Activated naive CD4-positive, alpha-beta T cell treated with anti-CD3 and anti-CD28 coated beads, Interleukin-2, amount 50 U/mL, for 24 hours (primary cell): ENCODE measurements around the gene TRAIP.
A peak's percentile ranks its signal among the peaks of the same experiment; 100 is the strongest.
"Not testable (repeated sequence)": the region's sequence is repeated elsewhere in the genome, so short reads cannot be mapped to it uniquely, and the experiment has no call there.

Experiments
- H3K27ac Mint-ChIP-seq: one replicate; pipeline ENCODE4 v1.8.0; 2021; ENCODE audit warnings: mild to moderate bottlenecking, mixed read lengths
- H3K27me3 Mint-ChIP-seq: one replicate; pipeline ENCODE4 v1.8.0; 2021; ENCODE audit warnings: mixed read lengths
- H3K36me3 Mint-ChIP-seq: one replicate; pipeline ENCODE4 v1.8.0; 2021; ENCODE audit warnings: mixed read lengths
- H3K4me1 Mint-ChIP-seq: one replicate; pipeline ENCODE4 v1.8.0; 2021; ENCODE audit warnings: mixed read lengths
- H3K4me3 Mint-ChIP-seq: one replicate; pipeline ENCODE4 v1.8.0; 2021; ENCODE audit warnings: mild to moderate bottlenecking, mixed read lengths
- H3K9me3 Mint-ChIP-seq: one replicate; pipeline ENCODE4 v1.8.0; 2021; ENCODE audit warnings: mixed read lengths

The TRAIP gene

GRCh38 chr3:49855662-49856061 is 702 bp downstream of the TRAIP start:
- Mint-ChIP-seq H3K27ac (no peak overlapping the region), H3K27me3 (no peaks in the 10 kb centered on the region), H3K9me3 (no peaks in the 10 kb centered on the region), H3K4me3 (peak overlapping the region; percentile 90), H3K4me1 (peaks cover 9% of the 10 kb centered on the region), H3K36me3 (no peaks in the 10 kb centered on the region)

GRCh38 chr3:49845694-49846093 is 10.7 kb downstream of the TRAIP start:
- Mint-ChIP-seq H3K36me3 (no peaks in the 10 kb centered on the region), H3K27me3 (no peaks in the 10 kb centered on the region), H3K4me1 (no peaks in the 10 kb centered on the region), H3K4me3 (no peak overlapping the region), H3K9me3 (no peaks in the 10 kb centered on the region), H3K27ac (no peak overlapping the region)

DNA sequence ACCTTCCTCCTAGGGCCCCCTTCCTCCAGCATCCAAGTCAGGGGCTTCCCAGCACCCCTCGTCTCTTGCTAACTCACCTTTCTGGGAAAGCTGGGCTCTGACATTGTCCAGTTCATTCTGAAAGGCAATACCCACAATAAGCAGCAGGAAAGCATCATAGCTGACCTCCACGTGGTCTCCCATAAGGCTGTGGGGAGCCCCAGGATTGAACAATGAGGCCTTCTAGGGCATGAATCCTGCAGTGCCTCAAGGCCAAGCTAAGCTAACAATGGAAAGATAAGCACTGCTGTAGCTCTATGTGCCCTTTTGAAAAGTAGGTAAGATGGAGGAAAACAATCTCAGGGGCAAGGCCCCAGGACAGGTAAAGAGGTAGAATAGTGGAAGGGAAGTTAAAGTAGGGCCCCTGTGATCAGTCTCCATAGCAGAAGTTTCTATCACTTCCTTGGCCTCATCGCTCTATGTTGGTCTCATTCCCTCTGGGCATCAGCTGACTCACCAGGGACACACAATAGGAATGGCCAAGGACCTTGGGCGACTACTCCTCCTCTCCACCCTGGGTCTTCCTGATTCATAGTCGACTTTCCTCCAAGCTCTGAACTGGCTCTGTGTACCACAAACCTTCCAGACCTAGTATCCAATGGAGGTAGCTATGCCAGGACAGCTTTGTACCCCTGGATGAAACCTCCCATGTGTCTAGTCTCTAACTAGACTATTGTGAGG is 11.7 kb downstream of the TRAIP start:
- Mint-ChIP-seq H3K27me3 (no peaks in the 10 kb centered on the region), H3K4me3 (no peak overlapping the region), H3K27ac (no peak overlapping the region), H3K9me3 (no peaks in the 10 kb centered on the region), H3K36me3 (no peaks in the 10 kb centered on the region), H3K4me1 (no peaks in the 10 kb centered on the region)

GRCh38 chr3:49842843-49843517 is 13.4 kb downstream of the TRAIP start:
- Mint-ChIP-seq H3K27me3 (no peaks in the 10 kb centered on the region), H3K4me3 (no peak overlapping the region), H3K36me3 (peaks cover 2% of the 10 kb centered on the region), H3K9me3 (no peaks in the 10 kb centered on the region), H3K4me1 (no peaks in the 10 kb centered on the region), H3K27ac (no peak overlapping the region)

DNA sequence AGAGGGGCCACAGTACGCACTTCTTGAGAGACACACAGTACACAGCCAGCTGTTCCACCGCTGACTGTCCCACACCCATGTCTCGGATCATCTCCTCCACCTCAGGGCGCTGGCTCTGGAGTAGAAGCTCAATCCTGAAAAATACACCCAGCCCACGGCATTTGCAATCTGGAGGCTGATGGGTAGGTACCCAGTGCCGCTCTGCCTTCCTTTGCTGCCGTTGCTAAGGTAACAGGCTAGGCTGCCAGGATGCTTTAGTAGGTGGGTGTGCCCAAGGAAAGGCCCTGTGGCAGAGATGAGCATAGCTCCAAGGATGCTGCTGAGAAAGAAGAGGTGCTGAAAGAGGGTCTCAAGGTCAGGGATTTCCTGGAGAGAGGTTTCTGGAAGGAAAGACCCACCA is 14.6 kb downstream of the TRAIP start:
- no peak overlapping the region for H3K4me3 Mint-ChIP-seq
- H3K9me3 Mint-ChIP-seq, result no peaks in the 10 kb centered on the region
- H3K27me3 Mint-ChIP-seq, result no peaks in the 10 kb centered on the region
- H3K27ac Mint-ChIP-seq, result no peak overlapping the region
- H3K4me1 Mint-ChIP-seq, result no peaks in the 10 kb centered on the region
- peaks cover 2% of the 10 kb centered on the region for H3K36me3 Mint-ChIP-seq

GRCh38 chr3:49841126-49841696 is 15.2 kb downstream of the TRAIP start:
- H3K9me3 Mint-ChIP-seq, result no peaks in the 10 kb centered on the region
- H3K4me3 Mint-ChIP-seq, result no peak overlapping the region
- H3K36me3 Mint-ChIP-seq, result peaks cover 2% of the 10 kb centered on the region
- H3K4me1 Mint-ChIP-seq, result no peaks in the 10 kb centered on the region
- H3K27me3 Mint-ChIP-seq, result no peaks in the 10 kb centered on the region
- no peak overlapping the region for H3K27ac Mint-ChIP-seq

GRCh38 chr3:49840388-49840787 is 16.0 kb downstream of the TRAIP start:
- H3K36me3 Mint-ChIP-seq, result peaks cover 2% of the 10 kb centered on the region
- H3K4me1 Mint-ChIP-seq, result no peaks in the 10 kb centered on the region
- H3K4me3 Mint-ChIP-seq, result no peak overlapping the region
- no peak overlapping the region for H3K27ac Mint-ChIP-seq
- no peaks in the 10 kb centered on the region for H3K9me3 Mint-ChIP-seq
- no peaks in the 10 kb centered on the region for H3K27me3 Mint-ChIP-seq

- H3K36me3 Mint-ChIP-seq, result peaks cover 4% of the 10 kb centered on the region
- H3K27me3 Mint-ChIP-seq, result no peaks in the 10 kb centered on the region
- no peak overlapping the region for H3K4me3 Mint-ChIP-seq
- no peaks in the 10 kb centered on the region for H3K9me3 Mint-ChIP-seq
- peak overlapping the region; percentile 15 for H3K27ac Mint-ChIP-seq
- H3K4me1 Mint-ChIP-seq, result no peaks in the 10 kb centered on the region
Measured at GRCh38 chr3:49839193-49839809, 17.1 kb downstream of the TRAIP start.

- Mint-ChIP-seq H3K27ac (no peak overlapping the region), H3K9me3 (no peaks in the 10 kb centered on the region), H3K4me1 (no peaks in the 10 kb centered on the region), H3K4me3 (no peak overlapping the region), H3K27me3 (no peaks in the 10 kb centered on the region), H3K36me3 (peaks cover 2% of the 10 kb centered on the region)
Measured at GRCh38 chr3:49831341-49831740, 25.0 kb downstream of the TRAIP start.

- Mint-ChIP-seq H3K27ac (no peak overlapping the region), H3K9me3 (no peaks in the 10 kb centered on the region), H3K27me3 (no peaks in the 10 kb centered on the region), H3K4me3 (no peak overlapping the region), H3K4me1 (no peaks in the 10 kb centered on the region), H3K36me3 (no peaks in the 10 kb centered on the region)
Measured at GRCh38 chr3:49826016-49826415, 30.3 kb downstream of the TRAIP start.

GRCh38 chr3:49823131-49823530 is 33.2 kb downstream of the TRAIP start:
- not testable (repeated sequence) for H3K9me3 Mint-ChIP-seq, H3K36me3 Mint-ChIP-seq, H3K4me3 Mint-ChIP-seq, H3K27ac Mint-ChIP-seq, H3K27me3 Mint-ChIP-seq, H3K4me1 Mint-ChIP-seq

DNA sequence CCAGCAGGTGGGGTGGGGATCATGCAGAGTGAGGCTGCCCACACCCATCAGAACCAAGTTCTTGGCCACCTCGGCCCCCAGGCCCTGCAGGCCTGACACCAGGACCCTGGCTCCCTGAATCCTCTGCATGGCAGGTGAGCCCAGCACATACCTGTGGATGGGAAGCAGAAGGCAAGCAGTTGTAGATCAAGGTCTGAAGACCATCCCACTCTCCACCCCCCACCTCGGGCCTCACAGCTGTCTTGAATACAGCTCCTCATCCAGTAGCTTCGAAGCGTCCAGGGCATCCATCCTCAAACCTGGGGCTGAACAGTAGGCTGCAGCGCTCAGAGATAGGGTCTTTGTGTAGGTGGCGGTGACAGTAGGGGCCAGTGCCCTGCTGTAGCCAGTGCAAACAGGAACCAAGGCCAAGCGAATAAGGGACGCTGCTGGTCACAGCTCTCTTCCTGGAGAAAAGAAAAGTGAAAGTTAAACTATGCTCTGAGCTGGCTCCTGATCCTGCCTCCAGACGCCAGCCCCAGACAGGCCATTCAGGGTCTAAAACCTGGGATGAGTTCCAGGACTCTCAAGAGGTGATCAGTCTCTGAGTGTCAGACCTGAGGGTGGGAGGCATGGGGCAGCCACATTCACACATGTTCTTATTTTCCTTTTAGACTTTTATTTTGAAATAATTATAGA is 42.7 kb downstream of the TRAIP start, which contains the start of gene UBA7:
Gene UBA7 (minus strand): TSS at position 457 of the 678 bp plus-strand sequence. CDS start 166 bp downstream, at position 291.
- Mint-ChIP-seq H3K27ac (peak within 1 kb of the TSS; percentile 94), H3K36me3 (no peaks in the 10 kb centered on the region), H3K4me1 (peaks cover 40% of the 10 kb centered on the region), H3K27me3 (no peaks in the 10 kb centered on the region), H3K4me3 (peak within 1 kb of the TSS; percentile 93), H3K9me3 (no peaks in the 10 kb centered on the region)

- no peaks in the 10 kb centered on the region for H3K36me3 Mint-ChIP-seq
- H3K4me1 Mint-ChIP-seq, result peaks cover 46% of the 10 kb centered on the region
- no peaks in the 10 kb centered on the region for H3K27me3 Mint-ChIP-seq
- H3K4me3 Mint-ChIP-seq, result peak overlapping the region; percentile 93
- peak overlapping the region; percentile 94 for H3K27ac Mint-ChIP-seq
- no peaks in the 10 kb centered on the region for H3K9me3 Mint-ChIP-seq
Measured at GRCh38 chr3:49812916-49813496, 43.4 kb downstream of the TRAIP start.

- peak overlapping the region; percentile 80 for H3K27ac Mint-ChIP-seq
- H3K36me3 Mint-ChIP-seq, result no peaks in the 10 kb centered on the region
- H3K4me1 Mint-ChIP-seq, result peaks cover 58% of the 10 kb centered on the region
Measured at GRCh38 chr3:49807431-49808114, 48.8 kb downstream of the TRAIP start.

DNA sequence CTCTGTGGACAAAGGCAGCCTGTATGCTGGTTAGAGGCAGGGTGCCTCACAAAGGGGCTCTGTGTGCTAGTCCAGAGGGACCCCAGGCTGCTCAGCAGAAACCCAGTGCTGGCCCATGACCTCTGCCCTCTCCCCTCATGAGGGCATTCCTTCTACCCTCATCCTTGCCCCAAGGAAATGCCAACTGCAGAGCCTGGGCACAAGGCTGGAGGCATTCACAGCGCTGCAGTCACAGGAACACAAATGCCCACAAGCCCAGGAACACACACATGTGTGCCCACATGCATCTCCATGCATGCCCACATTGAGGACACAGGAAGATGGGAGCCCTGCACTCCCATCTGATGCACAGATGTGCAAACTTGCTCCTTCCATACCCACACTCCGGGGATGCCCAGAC is 49.5 kb downstream of the TRAIP start:
- Mint-ChIP-seq H3K4me1 (peaks cover 54% of the 10 kb centered on the region), H3K27ac (no peak overlapping the region), H3K27me3 (peaks cover 2% of the 10 kb centered on the region), H3K4me3 (no peak overlapping the region), H3K9me3 (no peaks in the 10 kb centered on the region), H3K36me3 (no peaks in the 10 kb centered on the region)

More at GRCh38 chr3:49807431-49808114, 48.8 kb downstream of the TRAIP start:
- H3K9me3 Mint-ChIP-seq, result no peaks in the 10 kb centered on the region
- H3K27me3 Mint-ChIP-seq, result no peaks in the 10 kb centered on the region
- no peak overlapping the region for H3K4me3 Mint-ChIP-seq
